Endometrial microvascular endothelial cells (primary cell): ENCODE measurements around the gene PUM1. TPM values are rescaled to one million over a fixed set of nuclear protein-coding genes. Genes with fewer than 3 reads are reported as not detected.

ENCODE experiments used
- in situ Hi-C: cut with HindIII; loops from 2 replicates; pipeline ENCODE4 v1.10.0; 2017; ENCODE audit warnings: low sequenced_read_pairs, low pct_unique_long_range_greater_than_20kb; ENCODE audit errors: inconsistent ontology term
- total RNA-seq: library from RNA; depleted of rRNA; stranded (reverse); fragments of >200 nt; gene quantifications from one replicate; pipeline ENCODE4 v1.2.3, GENCODE V29; 2015; ENCODE audit errors: inconsistent ontology term

Gene PUM1
- total RNA-seq, 1 donor from 2014 or later, result 72.1 TPM

DNA sequence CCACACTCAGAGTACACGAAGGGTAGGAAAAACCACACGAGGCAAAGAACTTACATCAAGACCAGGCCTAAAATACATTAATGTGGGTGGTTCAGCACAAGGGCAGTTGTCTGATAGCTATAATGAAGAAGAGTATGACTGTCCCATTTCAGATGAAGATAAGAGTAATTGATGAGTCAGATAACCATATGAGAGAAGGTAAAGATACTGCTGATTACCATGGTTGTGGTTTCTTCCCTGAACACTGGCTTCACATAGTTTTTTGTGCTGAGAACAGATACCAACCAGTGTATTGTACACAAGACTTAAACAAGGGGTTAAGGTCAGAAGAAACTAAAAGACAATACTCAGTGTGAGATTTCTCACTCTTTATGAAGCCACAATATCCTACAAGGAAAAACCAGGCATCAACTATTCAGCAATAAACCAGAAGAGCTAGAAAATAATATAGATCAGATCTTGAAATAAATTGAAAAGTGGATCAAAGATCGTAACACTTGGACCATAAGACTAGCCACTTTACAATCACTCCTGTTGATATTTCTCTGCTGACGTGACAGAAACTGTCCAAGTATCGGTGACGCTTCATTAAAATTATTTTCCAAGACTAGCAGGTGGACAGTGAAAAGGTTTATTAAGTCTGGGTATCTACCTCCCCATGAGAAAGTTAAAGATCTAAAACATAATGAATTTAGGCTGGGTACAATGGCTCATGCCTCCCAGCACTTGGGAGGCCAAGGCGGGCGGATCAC lies 28.6 kb downstream of the PUM1 start:
- in situ Hi-C loops, result no loop called here

- in situ Hi-C loops, result no loop called here
Observed at GRCh38 chr1:31033598-31033997, 31.9 kb downstream of the PUM1 start.

- in situ Hi-C loops, result no loop called here
Observed at GRCh38 chr1:31032266-31032665, 33.3 kb downstream of the PUM1 start.

DNA sequence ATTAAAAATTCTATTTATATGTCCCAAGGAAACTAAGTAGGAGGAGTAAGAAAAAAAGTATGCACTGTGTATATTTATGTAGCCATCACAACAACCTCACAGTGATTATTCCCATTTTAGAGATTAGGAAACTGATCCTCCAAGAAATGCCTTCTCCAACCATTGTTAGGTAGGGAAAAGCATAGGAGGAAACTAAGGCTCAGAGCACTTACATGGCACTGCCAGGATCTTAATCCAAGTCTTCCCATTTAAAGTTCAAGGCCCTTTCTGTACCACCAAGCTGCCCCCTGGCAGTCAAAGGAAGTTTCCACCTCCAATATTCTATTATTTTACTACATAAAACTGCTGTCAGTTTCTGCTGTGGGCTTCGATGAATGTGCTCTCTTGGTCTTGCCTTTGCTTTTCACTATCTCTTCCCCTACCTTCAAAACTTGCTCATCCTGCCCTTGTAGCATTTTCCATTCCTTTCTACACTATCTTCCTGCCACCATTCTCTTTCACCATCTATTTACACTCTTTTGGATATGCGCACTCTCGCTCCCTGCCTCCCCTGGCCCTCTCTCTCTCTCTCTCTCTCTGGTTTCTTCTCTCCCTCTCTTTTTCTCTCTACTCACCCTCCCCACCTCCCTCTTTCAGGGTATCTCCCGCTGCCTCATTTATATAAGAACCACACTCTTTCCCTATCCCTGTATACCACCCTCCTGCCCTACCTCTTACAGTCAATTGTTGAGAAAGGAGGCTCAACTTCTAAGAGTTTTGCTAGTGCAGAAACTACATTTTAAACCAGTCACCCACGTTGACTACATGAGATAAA lies 34.0 kb downstream of the PUM1 start:
- in situ Hi-C loops, result no loop called here

DNA sequence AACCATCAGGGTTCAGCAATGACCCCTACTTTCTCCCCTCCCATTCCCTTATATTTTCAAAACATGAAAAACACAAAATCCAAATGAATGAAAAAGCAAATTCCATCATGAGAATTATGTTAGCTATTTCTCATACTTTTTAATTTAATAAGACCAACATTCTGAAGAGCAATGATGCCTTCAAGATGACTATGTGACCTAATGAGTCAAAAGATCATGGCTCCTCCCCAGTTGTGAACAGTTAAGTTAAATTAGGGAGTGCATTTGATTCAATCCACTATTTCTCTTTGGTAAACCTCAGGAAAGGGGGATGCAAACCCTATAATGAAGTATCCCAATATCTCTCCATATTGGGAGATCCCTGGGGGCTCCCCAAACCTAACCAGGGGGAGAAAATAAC lies 36.5 kb downstream of the PUM1 start:
- in situ Hi-C loops, result no loop called here

- in situ Hi-C loops, result no loop called here
Observed at GRCh38 chr1:31027693-31028526, 37.6 kb downstream of the PUM1 start.

DNA sequence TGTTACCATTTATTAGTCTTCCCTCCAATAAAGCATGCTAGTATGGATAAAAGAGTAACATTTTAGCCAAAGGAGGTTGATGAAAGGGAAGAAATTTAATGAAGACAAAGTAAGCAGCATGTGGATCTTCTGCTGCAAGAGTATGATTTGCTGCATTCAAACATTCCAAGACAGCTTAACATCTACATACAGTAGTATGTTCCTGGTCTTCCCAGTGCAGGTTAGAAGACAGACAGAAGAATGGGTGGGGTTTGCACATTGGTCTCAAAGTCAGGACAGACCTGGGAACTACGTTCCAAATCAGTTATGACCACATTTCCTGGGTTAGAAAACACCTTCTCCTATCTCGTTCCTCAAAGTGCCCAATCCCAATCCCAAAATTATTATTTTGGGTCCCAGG lies 43.3 kb downstream of the PUM1 start:
- in situ Hi-C loops, result no loop called here

DNA sequence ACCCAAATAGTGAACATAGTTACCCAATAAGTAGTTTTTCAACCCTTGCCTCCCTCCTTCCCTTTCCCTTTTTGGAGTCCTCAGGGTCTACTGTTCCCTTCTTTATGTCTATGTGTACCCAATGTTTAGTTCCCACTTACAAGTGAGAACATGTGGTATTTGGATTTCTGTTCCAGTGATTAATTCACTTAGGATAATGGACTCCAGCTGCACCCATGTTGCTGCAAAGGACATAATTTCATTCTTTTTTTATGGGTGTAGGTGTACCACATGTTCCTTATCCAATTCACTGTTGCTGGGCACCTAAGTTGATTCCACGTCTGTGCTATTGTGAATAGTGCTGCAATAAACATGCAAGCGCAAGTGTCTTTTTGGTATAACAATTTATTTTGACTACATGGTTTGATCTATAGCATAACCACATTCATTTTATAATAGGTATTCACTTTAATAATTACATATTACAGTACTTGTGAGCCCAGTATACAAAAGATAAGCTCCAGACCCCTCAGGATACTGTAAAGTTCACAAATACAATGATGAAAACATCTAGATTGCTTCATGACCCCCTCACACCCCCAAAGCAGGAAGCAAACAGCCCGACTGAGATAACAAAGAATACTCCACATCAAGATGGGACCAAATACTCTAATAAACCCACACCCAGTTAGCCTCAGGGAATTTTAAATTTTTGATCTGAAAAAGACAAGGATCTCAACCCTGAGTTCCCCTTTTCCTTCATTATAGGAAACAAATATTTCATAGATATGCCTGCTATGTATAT lies 45.3 kb downstream of the PUM1 start:
- in situ Hi-C loops, result no loop called here

DNA sequence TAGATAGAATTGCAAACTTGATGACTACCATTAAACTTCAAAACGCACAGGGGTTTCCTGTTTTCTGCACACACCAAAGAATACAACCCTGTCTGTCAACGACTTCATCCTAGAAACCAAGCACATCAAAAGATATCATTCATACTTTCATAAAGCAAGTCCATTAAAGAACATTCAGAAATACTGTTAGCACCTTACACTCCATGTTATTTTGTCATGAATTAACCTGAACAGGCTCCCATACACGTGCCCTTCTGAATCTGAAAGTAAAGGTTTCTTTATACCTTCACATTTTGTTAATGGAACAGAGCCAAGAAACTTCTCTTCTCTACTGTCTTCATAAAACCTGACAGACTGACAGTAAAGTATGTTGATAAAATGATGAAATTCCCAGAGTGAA lies 46.1 kb downstream of the PUM1 start:
- in situ Hi-C loops, result no loop called here

GRCh38 chr1:31016868-31017267 lies 48.6 kb downstream of the PUM1 start:
- in situ Hi-C loops, result no loop called here

- in situ Hi-C loops, result no loop called here
Observed at GRCh38 chr1:31013187-31013864, 52.2 kb downstream of the PUM1 start.

DNA sequence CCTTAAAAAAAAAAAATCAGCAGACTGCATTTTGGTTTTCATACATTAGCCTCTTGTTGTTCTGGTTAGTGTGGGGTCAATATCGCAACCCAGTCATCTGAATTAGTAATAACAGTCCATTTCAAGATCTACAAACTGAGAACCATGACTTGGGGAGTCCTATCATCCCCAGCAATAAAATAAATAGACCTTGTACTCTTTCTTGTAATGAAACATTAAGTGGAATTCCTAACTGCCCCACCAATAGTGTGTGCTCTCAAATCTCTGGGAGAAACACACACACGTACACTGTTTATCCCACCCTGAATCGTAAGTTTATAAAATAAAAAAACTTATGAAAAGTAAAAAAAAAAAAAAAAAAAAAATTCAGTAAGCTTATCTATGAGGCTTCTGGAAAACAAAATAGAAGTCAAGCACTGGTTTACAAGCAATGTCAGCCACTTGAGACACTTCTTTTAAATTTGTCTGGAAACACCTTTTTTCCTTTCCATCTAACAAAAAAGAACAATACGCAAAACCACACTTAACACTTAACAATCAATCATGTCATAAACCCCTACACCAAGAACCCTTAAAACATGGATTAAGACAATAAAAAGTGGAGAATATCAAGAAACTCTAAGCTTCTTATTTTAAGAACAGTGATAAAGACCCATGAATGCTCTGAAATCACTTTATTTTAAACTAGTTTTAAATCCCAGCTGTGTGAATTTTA lies 53.1 kb downstream of the PUM1 start:
- in situ Hi-C loops, result no loop called here

DNA sequence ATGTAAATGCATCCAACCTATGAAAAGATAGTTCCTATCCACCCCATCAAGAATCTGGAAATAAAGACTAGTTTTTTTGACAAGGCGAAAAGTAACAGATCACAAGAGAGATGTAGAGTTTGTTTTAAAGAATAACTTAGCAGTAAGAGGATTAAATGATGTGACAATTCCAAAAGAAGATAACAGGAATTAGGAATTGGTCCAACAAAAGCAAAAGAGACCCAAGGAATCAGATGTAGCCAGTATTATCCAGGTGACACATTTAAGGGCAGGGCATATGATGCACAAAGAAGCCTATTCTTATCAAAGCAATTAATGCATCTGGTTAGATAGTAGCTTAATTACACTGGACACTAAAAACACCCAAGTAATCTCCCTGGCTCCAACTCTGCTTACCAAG lies 53.8 kb downstream of the PUM1 start:
- in situ Hi-C loops, result no loop called here

- in situ Hi-C loops, result no loop called here
Observed at GRCh38 chr1:31010086-31010989, 55.2 kb downstream of the PUM1 start.

DNA sequence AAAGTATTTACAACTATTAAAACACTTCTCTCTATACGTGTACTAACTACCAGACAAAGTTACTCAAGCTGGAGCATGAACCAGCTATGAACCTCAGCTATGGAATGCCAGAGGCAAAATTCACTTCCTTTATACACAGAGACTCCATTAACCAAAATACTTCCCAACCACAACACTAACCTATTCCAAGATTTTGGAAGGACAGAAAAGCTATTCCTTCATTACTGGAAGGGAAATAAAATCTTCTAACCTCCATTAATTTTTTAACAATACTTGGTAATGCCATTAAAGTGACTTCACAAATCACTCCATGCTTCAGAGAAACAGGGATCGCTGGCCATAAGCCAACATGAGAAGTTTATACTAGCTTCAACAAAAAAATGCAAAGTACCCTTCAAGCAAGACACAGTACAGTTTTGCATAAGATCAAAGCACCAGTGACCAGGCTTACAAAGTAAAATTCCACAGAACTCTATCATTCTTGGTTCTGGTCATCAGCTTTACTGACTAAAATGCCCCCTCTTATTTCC lies 58.0 kb downstream of the PUM1 start:
- in situ Hi-C loops, result no loop called here

GRCh38 chr1:31006747-31007146 lies 58.8 kb downstream of the PUM1 start:
- in situ Hi-C loops, result no loop called here
